ENCODE measurements around the gene FLG2.

DNA sequence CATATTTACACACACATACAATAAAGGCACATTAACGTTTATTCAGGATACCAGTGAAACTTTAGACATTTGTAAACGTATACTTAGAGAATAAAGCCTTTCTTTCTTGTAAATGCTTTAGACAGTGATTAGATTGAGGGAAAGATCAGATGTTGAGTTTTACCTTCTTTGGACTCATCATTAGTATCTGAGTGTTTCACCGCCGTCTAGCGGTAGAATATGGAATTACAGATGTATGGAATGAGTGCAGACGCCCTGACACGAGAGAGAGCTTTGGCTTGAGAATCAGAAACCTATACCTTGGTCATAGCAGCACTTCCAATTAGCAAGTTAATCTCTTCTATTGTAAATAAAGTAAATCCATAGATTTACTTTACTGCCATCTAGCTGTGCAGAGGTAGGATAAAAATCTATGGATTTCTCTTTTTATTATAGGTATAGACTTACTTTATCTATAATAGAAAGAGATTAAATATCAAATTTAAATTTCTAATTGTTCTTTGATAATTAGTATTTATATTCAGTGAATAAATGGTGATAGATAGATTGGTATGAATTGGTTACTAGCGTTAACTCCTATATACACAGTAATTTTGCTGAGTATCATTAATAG, 12.6 kb downstream of the FLG2 start:
- TF ChIP-seq, protein P1, sequence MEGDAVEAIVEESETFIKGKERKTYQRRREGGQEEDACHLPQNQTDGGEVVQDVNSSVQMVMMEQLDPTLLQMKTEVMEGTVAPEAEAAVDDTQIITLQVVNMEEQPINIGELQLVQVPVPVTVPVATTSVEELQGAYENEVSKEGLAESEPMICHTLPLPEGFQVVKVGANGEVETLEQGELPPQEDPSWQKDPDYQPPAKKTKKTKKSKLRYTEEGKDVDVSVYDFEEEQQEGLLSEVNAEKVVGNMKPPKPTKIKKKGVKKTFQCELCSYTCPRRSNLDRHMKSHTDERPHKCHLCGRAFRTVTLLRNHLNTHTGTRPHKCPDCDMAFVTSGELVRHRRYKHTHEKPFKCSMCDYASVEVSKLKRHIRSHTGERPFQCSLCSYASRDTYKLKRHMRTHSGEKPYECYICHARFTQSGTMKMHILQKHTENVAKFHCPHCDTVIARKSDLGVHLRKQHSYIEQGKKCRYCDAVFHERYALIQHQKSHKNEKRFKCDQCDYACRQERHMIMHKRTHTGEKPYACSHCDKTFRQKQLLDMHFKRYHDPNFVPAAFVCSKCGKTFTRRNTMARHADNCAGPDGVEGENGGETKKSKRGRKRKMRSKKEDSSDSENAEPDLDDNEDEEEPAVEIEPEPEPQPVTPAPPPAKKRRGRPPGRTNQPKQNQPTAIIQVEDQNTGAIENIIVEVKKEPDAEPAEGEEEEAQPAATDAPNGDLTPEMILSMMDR (IDR thresholded peaks at IDR 0.05): peak; percentile 48 to 86 (median 72)
- no peak for TF ChIP-seq POLR2A (IDR thresholded peaks at IDR 0.05)

All from thyroid gland (tissue), 4 donors.